ENCODE results near the gene PRDM16.

Gene PRDM16

GRCh38 chr1:3273447-3273846 is 204.4 kb downstream of the PRDM16 start:
- Histone ChIP-seq H3K9me3 (ENCODE audit: control insufficient read depth, insufficient read depth, low read length) (no peaks in the 10 kb centered on the region), H3K9ac (ENCODE audit: low read depth, low read length) (no peak overlapping the region), H3K4me1 (ENCODE audit: insufficient read depth, low read length) (no peaks in the 10 kb centered on the region), H3K36me3 (ENCODE audit: insufficient read depth, low read length) (no peaks in the 10 kb centered on the region)

- no peaks in the 10 kb centered on the region for H3K4me1 ChIP-seq (ENCODE audit: insufficient read depth, low read length)
- no peaks in the 10 kb centered on the region for H3K36me3 ChIP-seq (ENCODE audit: insufficient read depth, low read length)
- no peak overlapping the region for H3K9ac ChIP-seq (ENCODE audit: low read depth, low read length)
- no peaks in the 10 kb centered on the region for H3K9me3 ChIP-seq (ENCODE audit: control insufficient read depth, insufficient read depth, low read length)
Measured at GRCh38 chr1:3274972-3275371, 206.0 kb downstream of the PRDM16 start.

- Histone ChIP-seq H3K36me3 (ENCODE audit: insufficient read depth, low read length) (no peaks in the 10 kb centered on the region), H3K9me3 (ENCODE audit: control insufficient read depth, insufficient read depth, low read length) (no peaks in the 10 kb centered on the region), H3K4me1 (ENCODE audit: insufficient read depth, low read length) (no peaks in the 10 kb centered on the region), H3K9ac (ENCODE audit: low read depth, low read length) (no peak overlapping the region)
Measured at GRCh38 chr1:3275471-3276340, 206.7 kb downstream of the PRDM16 start.

GRCh38 chr1:3276341-3276800 is 207.4 kb downstream of the PRDM16 start:
- Histone ChIP-seq H3K4me1 (ENCODE audit: insufficient read depth, low read length) (no peaks in the 10 kb centered on the region), H3K9ac (ENCODE audit: low read depth, low read length) (no peak overlapping the region), H3K9me3 (ENCODE audit: control insufficient read depth, insufficient read depth, low read length) (no peaks in the 10 kb centered on the region)

GRCh38 chr1:3277011-3277471 is 208.0 kb downstream of the PRDM16 start:
- H3K9ac ChIP-seq (ENCODE audit: low read depth, low read length), result no peak overlapping the region
- no peaks in the 10 kb centered on the region for H3K36me3 ChIP-seq (ENCODE audit: insufficient read depth, low read length)
- H3K4me1 ChIP-seq (ENCODE audit: insufficient read depth, low read length), result no peaks in the 10 kb centered on the region
- no peaks in the 10 kb centered on the region for H3K9me3 ChIP-seq (ENCODE audit: control insufficient read depth, insufficient read depth, low read length)

More at GRCh38 chr1:3276341-3276800, 207.4 kb downstream of the PRDM16 start:
- no peaks in the 10 kb centered on the region for H3K36me3 ChIP-seq (ENCODE audit: insufficient read depth, low read length)

GRCh38 chr1:3277623-3278022 is 208.6 kb downstream of the PRDM16 start:
- no peaks in the 10 kb centered on the region for H3K36me3 ChIP-seq (ENCODE audit: insufficient read depth, low read length)
- no peak overlapping the region for H3K9ac ChIP-seq (ENCODE audit: low read depth, low read length)
- no peaks in the 10 kb centered on the region for H3K9me3 ChIP-seq (ENCODE audit: control insufficient read depth, insufficient read depth, low read length)
- no peaks in the 10 kb centered on the region for H3K4me1 ChIP-seq (ENCODE audit: insufficient read depth, low read length)

- no peak overlapping the region for H3K9ac ChIP-seq (ENCODE audit: low read depth, low read length)
- H3K36me3 ChIP-seq (ENCODE audit: insufficient read depth, low read length), result no peaks in the 10 kb centered on the region
- no peaks in the 10 kb centered on the region for H3K9me3 ChIP-seq (ENCODE audit: control insufficient read depth, insufficient read depth, low read length)
- no peaks in the 10 kb centered on the region for H3K4me1 ChIP-seq (ENCODE audit: insufficient read depth, low read length)
Measured at GRCh38 chr1:3278416-3279181, 209.6 kb downstream of the PRDM16 start.

GRCh38 chr1:3279182-3279470 is 210.1 kb downstream of the PRDM16 start:
- no peaks in the 10 kb centered on the region for H3K9me3 ChIP-seq (ENCODE audit: control insufficient read depth, insufficient read depth, low read length)
- H3K9ac ChIP-seq (ENCODE audit: low read depth, low read length), result no peak overlapping the region
- H3K36me3 ChIP-seq (ENCODE audit: insufficient read depth, low read length), result no peaks in the 10 kb centered on the region
- no peaks in the 10 kb centered on the region for H3K4me1 ChIP-seq (ENCODE audit: insufficient read depth, low read length)

GRCh38 chr1:3281735-3282134 is 212.7 kb downstream of the PRDM16 start:
- H3K9ac ChIP-seq (ENCODE audit: low read depth, low read length), result no peak overlapping the region
- no peaks in the 10 kb centered on the region for H3K4me1 ChIP-seq (ENCODE audit: insufficient read depth, low read length)
- H3K9me3 ChIP-seq (ENCODE audit: control insufficient read depth, insufficient read depth, low read length), result no peaks in the 10 kb centered on the region
- H3K36me3 ChIP-seq (ENCODE audit: insufficient read depth, low read length), result no peaks in the 10 kb centered on the region

GRCh38 chr1:3282186-3282585 is 213.2 kb downstream of the PRDM16 start:
- Histone ChIP-seq H3K9ac (ENCODE audit: low read depth, low read length) (no peak overlapping the region), H3K4me1 (ENCODE audit: insufficient read depth, low read length) (no peaks in the 10 kb centered on the region), H3K9me3 (ENCODE audit: control insufficient read depth, insufficient read depth, low read length) (no peaks in the 10 kb centered on the region), H3K36me3 (ENCODE audit: insufficient read depth, low read length) (no peaks in the 10 kb centered on the region)

- Histone ChIP-seq H3K9ac (ENCODE audit: low read depth, low read length) (no peak overlapping the region), H3K9me3 (ENCODE audit: control insufficient read depth, insufficient read depth, low read length) (no peaks in the 10 kb centered on the region), H3K36me3 (ENCODE audit: insufficient read depth, low read length) (no peaks in the 10 kb centered on the region), H3K4me1 (ENCODE audit: insufficient read depth, low read length) (no peaks in the 10 kb centered on the region)
Measured at GRCh38 chr1:3282656-3283430, 213.8 kb downstream of the PRDM16 start.

GRCh38 chr1:3283849-3284248 is 214.8 kb downstream of the PRDM16 start:
- Histone ChIP-seq H3K4me1 (ENCODE audit: insufficient read depth, low read length) (no peaks in the 10 kb centered on the region), H3K36me3 (ENCODE audit: insufficient read depth, low read length) (no peaks in the 10 kb centered on the region), H3K9ac (ENCODE audit: low read depth, low read length) (no peak overlapping the region), H3K9me3 (ENCODE audit: control insufficient read depth, insufficient read depth, low read length) (no peaks in the 10 kb centered on the region)

GRCh38 chr1:3284691-3285090 is 215.7 kb downstream of the PRDM16 start:
- no peaks in the 10 kb centered on the region for H3K4me1 ChIP-seq (ENCODE audit: insufficient read depth, low read length)
- H3K36me3 ChIP-seq (ENCODE audit: insufficient read depth, low read length), result no peaks in the 10 kb centered on the region
- no peaks in the 10 kb centered on the region for H3K9me3 ChIP-seq (ENCODE audit: control insufficient read depth, insufficient read depth, low read length)
- no peak overlapping the region for H3K9ac ChIP-seq (ENCODE audit: low read depth, low read length)

- Histone ChIP-seq H3K4me1 (ENCODE audit: insufficient read depth, low read length) (no peaks in the 10 kb centered on the region), H3K36me3 (ENCODE audit: insufficient read depth, low read length) (no peaks in the 10 kb centered on the region), H3K9ac (ENCODE audit: low read depth, low read length) (no peak overlapping the region), H3K9me3 (ENCODE audit: control insufficient read depth, insufficient read depth, low read length) (no peaks in the 10 kb centered on the region)
Measured at GRCh38 chr1:3285106-3285740, 216.2 kb downstream of the PRDM16 start.
